Activated T-cell treated with anti-CD3 and anti-CD28 coated beads for 48 hours (primary cell): ENCODE data around the gene TLE4.
"Not testable (repeated sequence)": the region's sequence is repeated elsewhere in the genome, so short reads cannot be mapped to it uniquely, and the experiment has no call there.

Experiments used
- DNase-seq: peaks from one replicate; pipeline ENCODE4 v3.0.0-alpha.2; 2020; ENCODE audit warnings: low read depth

The TLE4 gene

GRCh38 chr9:79638806-79639205, 67.0 kb downstream of the TLE4 start:
- DNase-seq: no peak

DNA sequence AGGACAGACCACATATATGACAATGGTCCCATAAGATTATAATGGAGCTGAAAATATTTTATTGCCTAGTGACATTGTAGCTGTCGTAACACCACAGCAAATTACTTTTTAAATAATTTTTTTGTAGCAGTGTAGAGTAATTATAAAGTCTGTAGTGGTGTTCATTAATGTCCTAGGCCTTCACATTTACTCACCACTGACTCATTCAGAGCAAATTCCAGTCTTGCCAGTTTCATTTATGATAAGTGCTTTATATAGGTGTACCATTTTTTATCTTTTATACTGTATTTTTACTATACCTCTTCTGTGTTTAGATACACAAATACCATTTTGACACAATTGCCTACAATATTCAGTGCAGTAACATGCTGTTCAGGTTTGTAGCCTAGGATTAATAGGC, 67.6 kb downstream of the TLE4 start:
- no peak for DNase-seq

DNA sequence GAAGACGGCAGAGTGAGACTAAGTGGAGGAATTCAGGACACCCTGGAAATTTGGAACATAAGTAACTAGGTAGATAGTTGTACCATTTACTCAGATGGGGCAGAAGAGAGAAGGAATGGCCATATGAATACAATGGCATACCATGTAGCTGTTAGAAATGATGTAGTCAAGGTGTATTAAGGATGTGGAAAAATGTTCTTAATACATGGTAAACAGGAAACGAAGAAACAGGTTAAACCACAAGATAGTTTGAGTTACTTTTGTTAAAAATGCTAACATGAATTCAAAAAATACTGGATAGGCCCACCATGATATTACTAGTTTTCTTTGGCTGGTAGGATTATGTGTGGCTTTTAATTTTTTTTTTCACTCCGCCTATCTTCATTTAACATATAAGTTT, 68.3 kb downstream of the TLE4 start:
- DNase-seq: not testable (repeated sequence)

DNA sequence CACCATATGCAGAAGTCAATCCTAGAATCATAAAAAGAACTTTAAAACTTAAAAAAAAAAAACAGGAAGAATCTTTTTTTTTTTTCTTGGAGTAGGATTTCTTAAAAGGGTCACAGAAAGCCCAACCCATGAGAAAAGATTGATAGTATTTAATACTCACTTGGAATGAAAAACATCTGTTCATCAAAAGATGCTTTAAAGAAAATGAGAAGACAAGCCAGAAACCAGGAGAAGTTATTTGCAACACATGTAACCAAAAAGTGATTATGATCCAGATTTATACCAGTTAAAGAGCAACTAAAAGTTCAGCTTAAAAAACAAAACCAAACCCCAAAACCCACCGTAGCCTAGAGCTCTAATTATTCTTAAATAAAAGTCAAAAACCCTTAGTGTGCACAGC, 69.3 kb downstream of the TLE4 start:
- DNase-seq: no peak

GRCh38 chr9:79642671-79643070, 70.9 kb downstream of the TLE4 start:
- no peak for DNase-seq

- no peak for DNase-seq
These were observed 72.3 kb downstream of the TLE4 start for GRCh38 chr9:79644048-79644447.

- DNase-seq: no peak
These were observed 72.8 kb downstream of the TLE4 start for GRCh38 chr9:79644601-79645000.

DNA sequence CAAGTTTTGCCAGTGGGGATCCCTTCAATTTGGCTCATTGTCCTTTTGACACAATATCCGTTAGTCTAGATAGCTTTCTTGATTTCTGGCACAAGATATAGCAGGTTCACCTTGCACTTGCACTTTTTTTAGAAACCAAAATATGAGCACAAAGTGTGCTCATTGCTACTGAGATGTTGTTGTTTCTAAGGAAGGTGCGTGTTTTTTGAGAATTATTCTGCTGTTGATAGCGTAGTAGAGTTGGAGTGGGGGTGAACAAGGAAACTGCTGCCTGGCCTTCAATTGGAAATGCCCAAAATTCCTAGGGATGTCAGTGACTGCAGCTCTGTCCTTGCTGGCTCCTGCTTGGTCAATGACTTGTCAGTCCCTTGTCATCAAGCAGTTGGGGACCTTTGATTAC, 73.3 kb downstream of the TLE4 start:
- DNase-seq: no peak

- DNase-seq: no peak
These were observed 74.3 kb downstream of the TLE4 start for GRCh38 chr9:79646096-79646495.

DNA sequence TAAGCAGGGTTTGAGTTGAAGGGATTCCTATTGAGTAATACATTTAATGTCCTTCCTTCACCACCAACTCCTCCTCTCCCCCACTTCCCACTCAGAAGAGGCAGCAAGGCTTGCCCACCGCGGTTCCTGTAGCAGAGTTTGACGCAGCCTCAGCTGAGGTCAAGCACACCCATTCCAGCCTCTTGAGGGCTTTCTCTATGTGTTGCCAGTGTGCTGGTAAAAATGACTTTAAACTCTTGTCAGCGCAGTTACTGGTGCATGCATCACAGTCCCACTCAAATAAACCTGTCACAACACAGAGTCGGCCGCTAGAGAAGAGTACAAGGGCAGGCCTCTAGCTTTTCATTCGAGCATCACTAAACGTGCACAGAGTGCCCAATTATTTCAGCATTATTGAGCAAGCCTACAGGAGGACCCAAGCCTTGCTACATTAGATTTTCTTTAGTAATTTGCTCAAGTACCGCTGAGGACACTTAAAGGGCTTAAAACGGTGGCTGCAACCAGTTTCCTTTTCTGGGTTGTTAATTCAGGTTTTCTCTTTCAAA, 79.6 kb downstream of the TLE4 start:
- DNase-seq: no peak

- no peak for DNase-seq
These were observed 80.8 kb downstream of the TLE4 start for GRCh38 chr9:79652598-79652997.

- DNase-seq: not testable (repeated sequence)
These were observed 83.0 kb downstream of the TLE4 start for GRCh38 chr9:79654591-79655382.

DNA sequence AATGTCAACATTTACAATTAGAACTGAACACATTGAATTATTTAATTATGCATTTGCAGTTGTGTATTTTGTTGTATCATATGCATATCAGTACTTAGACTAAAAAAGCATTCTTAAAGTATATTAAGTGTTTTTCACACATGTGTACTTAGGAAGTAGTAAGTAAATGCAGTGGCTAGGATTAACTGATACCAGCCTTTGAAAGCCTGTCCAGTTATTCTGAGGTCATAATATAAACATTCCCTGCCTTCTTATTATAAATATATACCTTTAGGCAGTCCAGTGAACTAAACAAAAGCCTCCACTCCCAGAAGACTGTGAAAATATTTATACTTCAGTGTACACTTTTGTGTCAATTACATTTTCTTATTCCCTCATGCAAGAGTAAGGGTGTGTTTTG, 83.8 kb downstream of the TLE4 start:
- DNase-seq: no peak

DNA sequence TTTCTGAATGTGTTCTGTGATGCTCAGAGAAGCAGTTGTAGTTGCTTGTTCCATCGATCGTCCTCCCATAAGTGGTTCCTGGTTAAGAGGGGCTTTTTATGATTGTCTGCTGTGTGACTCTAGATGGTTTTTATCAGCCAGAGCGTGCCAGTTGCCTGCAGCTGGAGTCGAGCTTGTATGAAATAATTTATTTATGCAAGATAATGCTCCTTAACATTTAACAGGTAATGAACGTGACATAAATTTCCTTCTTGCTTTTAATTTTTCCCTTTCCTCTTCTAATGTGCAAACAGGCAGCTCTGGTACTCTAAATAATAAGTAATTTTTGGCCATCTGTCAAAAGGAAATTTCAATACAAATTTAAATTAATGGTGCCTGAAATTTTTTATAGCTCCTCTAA, 84.4 kb downstream of the TLE4 start:
- no peak for DNase-seq

DNA sequence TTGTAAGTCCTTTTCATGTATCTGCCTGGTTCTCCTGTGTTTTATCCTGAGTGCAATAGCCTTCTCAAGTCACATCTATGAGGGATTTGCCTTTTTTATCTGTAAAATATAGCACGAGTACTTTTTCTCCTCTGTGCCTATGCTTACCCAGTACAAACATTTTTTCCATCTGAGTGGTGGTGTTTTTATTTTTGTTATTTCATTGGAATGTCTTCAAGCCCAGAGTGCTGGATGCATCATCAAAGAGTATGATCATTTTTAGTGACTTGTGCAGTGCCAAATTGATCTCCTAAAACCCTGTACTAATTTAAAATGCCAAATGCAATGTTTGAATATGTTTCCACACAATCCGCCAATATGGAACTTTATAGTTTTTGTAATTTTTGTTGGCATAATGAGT, 86.1 kb downstream of the TLE4 start:
- DNase-seq: no peak

GRCh38 chr9:79658926-79659325, 87.2 kb downstream of the TLE4 start:
- DNase-seq: no peak

DNA sequence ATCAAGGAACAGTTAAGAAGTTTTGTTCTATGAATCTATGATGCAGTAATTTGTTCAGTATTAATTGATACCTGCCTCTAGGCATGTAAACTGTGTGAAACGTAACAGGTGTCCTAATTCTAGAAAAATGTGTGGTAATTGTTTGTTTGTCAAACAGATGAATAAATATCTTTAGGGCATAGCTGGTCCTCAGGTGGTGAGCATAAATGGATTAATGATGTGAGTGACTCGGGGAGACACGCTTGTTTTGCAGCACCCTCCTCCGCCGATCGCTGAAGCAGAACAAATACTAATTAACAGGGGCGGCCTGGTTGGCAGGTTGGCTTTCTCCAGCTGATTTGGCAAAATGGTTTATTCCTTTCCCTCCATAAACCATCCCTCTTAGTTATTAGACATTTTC, 88.8 kb downstream of the TLE4 start:
- DNase-seq: no peak

DNA sequence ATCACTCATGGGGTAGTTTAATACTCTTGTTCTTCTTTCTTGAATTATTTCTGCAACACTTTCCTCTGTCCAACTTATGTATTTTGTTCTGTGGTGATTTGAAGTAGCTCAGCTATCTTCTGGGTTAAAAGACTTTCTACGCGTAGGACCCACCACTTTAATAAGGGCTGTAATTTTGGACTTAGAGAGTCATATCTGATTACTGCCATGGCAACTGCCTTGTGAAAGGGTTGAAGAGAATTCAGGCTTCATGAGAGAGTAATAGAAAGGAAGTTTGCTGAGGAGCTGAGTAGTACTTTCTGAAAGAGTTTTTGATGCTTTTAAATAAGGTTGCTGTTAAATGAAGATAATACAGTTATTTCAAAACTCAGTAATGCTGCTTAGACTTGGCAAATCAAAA, 89.5 kb downstream of the TLE4 start:
- DNase-seq: no peak

- no peak for DNase-seq
These were observed 90.2 kb downstream of the TLE4 start for GRCh38 chr9:79661886-79662536.

GRCh38 chr9:79662537-79662956, 90.8 kb downstream of the TLE4 start:
- DNase-seq: no peak

- DNase-seq: no peak
These were observed 91.5 kb downstream of the TLE4 start for GRCh38 chr9:79663300-79663699.

DNA sequence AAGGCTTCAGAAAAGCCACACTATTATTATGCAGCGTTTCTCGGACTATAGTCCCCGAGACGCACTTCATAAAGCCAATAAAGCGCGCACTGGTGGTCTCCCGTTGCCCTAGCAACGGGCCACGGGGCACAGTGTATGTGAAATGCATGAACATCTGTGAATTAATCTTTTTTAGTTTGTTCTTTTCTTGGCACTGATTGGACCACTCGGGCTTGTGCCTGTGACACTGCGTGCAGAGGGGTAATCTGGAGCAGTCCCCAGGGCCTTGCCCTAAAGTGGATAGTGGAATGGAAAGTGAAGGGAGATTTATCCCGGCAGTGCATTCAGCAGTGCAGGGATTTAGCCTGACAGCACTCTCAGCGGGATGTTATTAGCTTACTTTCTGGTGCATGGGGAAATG, 92.1 kb downstream of the TLE4 start:
- DNase-seq: no peak

GRCh38 chr9:79664375-79664831, 92.6 kb downstream of the TLE4 start:
- no peak for DNase-seq
